ENCODE data around the gene MS4A15.
"Not testable (repeated sequence)": the region's sequence is repeated elsewhere in the genome, so short reads cannot be mapped to it uniquely, and the experiment has no call there.

MS4A15 gene

GRCh38 chr11:60810569-60810968 lies 53.9 kb downstream of the MS4A15 start:
- DNase-seq: no peak

DNA sequence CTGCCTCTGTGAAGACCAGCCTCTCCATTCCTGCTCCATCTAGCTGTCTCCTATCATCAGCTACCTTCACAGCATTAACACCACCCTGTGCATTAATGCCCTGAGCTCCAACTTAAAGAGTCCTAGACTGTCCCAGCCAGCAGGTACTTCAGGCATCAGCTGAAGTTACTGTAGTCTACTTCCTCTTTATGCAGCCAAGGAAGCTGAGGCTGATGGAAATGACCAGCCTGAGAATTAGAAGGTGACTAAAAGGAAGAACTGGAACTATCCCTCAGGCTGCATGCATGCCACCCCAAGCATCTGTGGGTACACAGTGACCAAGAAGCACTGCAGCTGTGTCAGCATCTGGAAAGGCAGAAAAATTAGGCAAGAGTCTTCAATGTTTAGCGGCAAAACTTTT lies 56.7 kb downstream of the MS4A15 start:
- DNase-seq: no peak

- DNase-seq: no peak
Observed at GRCh38 chr11:60814112-60814511, 57.4 kb downstream of the MS4A15 start.

DNA sequence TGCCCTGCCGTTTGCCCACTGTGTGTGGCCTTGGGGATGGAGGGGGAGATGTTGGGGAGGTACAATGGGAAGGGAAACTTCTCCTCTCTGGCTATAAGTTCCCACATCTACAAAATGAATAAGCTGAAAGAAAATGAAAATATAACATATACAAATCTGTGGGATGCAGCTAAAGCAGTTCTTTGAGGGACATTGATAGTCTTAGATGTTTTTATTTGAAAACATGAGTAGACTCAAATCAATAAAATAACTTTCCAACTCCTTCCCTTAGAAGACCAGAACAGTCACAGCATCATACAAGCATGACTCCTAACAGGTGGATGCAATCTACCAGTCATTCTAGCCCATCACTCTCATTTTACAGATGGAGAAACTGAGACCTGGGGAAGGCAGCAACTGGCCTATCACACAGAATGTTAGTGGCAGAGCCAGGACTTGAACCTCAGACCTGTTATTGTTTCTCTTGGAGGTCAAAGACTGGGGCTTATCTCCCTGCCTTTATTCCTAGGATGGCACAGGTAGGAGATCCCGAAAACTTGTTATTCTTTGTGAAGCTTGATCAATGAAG lies 60.0 kb downstream of the MS4A15 start:
- no peak for DNase-seq

DNA sequence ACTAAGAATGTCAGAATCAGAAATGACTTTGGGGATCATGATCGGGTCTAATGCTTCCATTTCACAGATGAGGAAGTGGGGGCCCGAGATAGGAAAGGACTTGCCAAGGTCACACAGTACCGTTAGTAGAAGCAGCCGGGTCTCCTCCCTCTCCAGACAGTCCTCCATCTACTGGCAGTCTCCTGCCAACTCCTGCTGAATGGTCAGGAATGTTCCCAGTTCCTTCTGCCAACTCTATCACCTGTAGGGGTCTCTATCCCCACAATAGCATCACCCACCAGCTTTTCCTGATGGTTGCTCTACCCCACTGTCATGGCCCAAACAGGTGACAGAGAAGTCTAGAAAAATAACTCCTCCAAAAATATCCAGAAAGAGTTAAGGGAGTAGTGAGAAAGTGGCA lies 61.4 kb downstream of the MS4A15 start:
- no peak for DNase-seq

GRCh38 chr11:60821827-60822599 lies 65.3 kb downstream of the MS4A15 start:
- DNase-seq: no peak

GRCh38 chr11:60823745-60824306 lies 67.2 kb downstream of the MS4A15 start:
- not testable (repeated sequence) for DNase-seq

DNA sequence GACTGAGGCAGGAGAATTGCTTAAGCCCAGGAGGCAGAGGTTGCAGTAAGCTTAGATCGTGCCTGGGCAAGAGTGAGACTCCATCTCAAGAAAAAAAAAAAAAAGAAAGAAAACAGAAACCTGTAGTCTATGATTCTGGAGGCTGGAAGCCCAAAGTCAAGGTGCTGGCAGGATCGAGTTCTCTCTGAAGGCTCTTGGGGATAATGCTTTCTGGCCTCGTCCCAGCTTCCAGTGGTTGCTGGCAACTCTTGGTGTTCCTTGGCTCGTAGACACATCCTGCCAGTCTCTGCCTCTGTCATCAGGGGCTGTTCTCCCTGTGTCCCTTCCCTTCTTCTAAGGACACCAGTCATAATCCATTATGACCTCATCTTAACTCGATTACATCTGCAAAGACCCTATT lies 68.5 kb downstream of the MS4A15 start:
- DNase-seq: no peak

- no peak for DNase-seq
Observed at GRCh38 chr11:60825790-60826189, 69.1 kb downstream of the MS4A15 start.

All from NCI-H2029 (cell line).